Uterus (tissue), 4 donors: ENCODE results near the gene TBC1D9. TPM values are rescaled to one million over a fixed set of nuclear protein-coding genes. Genes with fewer than 3 reads are reported as not detected.

Source experiments
- DNase-seq, 2 donors: peaks; one replicate each; pipeline ENCODE4 v3.0.0-alpha.2; 2019 to 2020
- H3K27ac ChIP-seq, 2 donors: fragments of 200-600 bp; sonication (generic); 1 replicate in 1 of 2; 2 replicates in 1 of 2; pipeline ENCODE4 v1.5.1; 2016 to 2018
- H3K27me3 ChIP-seq, 2 donors: fragments of 200-600 bp; sonication (generic); one replicate each; pipeline ENCODE4 v1.5.1; 2018 to 2019; ENCODE audit warnings: control low read depth in 1 of 2
- H3K36me3 ChIP-seq, 2 donors: fragments of 200-600 bp; sonication (generic); one replicate each; pipeline ENCODE4 v1.5.1; 2019; ENCODE audit warnings: control low read depth in 1 of 2
- H3K4me1 ChIP-seq, 2 donors: fragments of 200-600 bp; sonication (generic); one replicate each; pipeline ENCODE4 v1.5.1; 2018 to 2019; ENCODE audit warnings: control low read depth in 1 of 2
- H3K4me3 ChIP-seq, 2 donors: fragments of 200-600 bp; sonication (generic); 1 replicate in 1 of 2; 2 replicates in 1 of 2; pipeline ENCODE4 v1.5.1; 2018 to 2019; ENCODE audit warnings: mild to moderate bottlenecking in 1 of 2
- H3K9me3 ChIP-seq, 2 donors: fragments of 200-600 bp; sonication (generic); one replicate each; pipeline ENCODE4 v1.5.1; 2019; ENCODE audit warnings: control low read depth in 1 of 2
- CTCF ChIP-seq, 4 experiments: fragments of 200-600 bp in 2 of 4; fragments of 450-650 bp in 2 of 4; sonication (generic) in 2 of 4; IDR thresholded peaks; one replicate each; pipeline ENCODE4 v1.5.1; 2016 to 2019; ENCODE audit warnings: antibody characterized with exemption in 4 of 4, mild to moderate bottlenecking in 2 of 4, moderate library complexity in 1 of 4
- POLR2A ChIP-seq, 2 donors: fragments of 450-650 bp; IDR thresholded peaks; one replicate each; pipeline ENCODE4 v1.6.1; 2016; ENCODE audit warnings: antibody characterized with exemption in 2 of 2, mild to moderate bottlenecking in 1 of 2, moderate library complexity in 1 of 2
- intact Hi-C: fragments of 100-400 bp; cut with DNase I; formaldehyde crosslinking; loops from one replicate; pipeline ENCODE4 v1.15.1; 2023; ENCODE audit warnings: low total_unique reads
- total RNA-seq, 4 donors: library from RNA; depleted of rRNA in 3 of 4; stranded (reverse); fragments of >200 nt in 3 of 4; gene quantifications; one replicate each; pipeline versions ENCODE4 v1.1.0 to v1.2.4, GENCODE V29; 2014 to 2023
- donor health status: DM: yes; HTN: yes; CAD: no.

Gene TBC1D9
- total RNA-seq, 4 donors from 2014 or later, result 3.8 to 48.8 (median 13.3) TPM

GRCh38 chr4:140740422-140740821 is 15.8 kb downstream of the TBC1D9 start:
- no peaks in the 10 kb centered on the region for H3K36me3 ChIP-seq
- TF ChIP-seq CTCF (IDR thresholded peaks at IDR 0.05) (no peak), POLR2A (IDR thresholded peaks at IDR 0.05) (no peak)
- no peak overlapping the region for H3K27ac ChIP-seq
- no peaks in the 10 kb centered on the region for H3K27me3 ChIP-seq
- intact Hi-C loops, result no loop called here
- peaks cover 0 to 7% of the 10 kb centered on the region in 2 donors for H3K4me1 ChIP-seq
- H3K9me3 ChIP-seq, result no peaks in the 10 kb centered on the region
- H3K4me3 ChIP-seq, result no peak overlapping the region
- DNase-seq, result no peak

- Histone ChIP-seq H3K4me3 (no peak overlapping the region), H3K27me3 (no peaks in the 10 kb centered on the region), H3K36me3 (no peaks in the 10 kb centered on the region), H3K9me3 (no peaks in the 10 kb centered on the region), H3K27ac (no peak overlapping the region), H3K4me1 (peaks cover 0 to 7% of the 10 kb centered on the region in 2 donors)
- TF ChIP-seq POLR2A (IDR thresholded peaks at IDR 0.05), result no peak
- DNase-seq, result no peak
- intact Hi-C loops, result no loop called here
Observed at GRCh38 chr4:140739971-140740370, 16.2 kb downstream of the TBC1D9 start.

- intact Hi-C loops, result no loop called here
- no peaks in the 10 kb centered on the region for H3K36me3 ChIP-seq
- DNase-seq, result no peak
- H3K27me3 ChIP-seq, result no peaks in the 10 kb centered on the region
- no peak for TF ChIP-seq CTCF (IDR thresholded peaks at IDR 0.05)
- TF ChIP-seq POLR2A (IDR thresholded peaks at IDR 0.05), result no peak
- no peak overlapping the region for H3K4me3 ChIP-seq
- no peaks in the 10 kb centered on the region for H3K9me3 ChIP-seq
- H3K4me1 ChIP-seq, result peaks cover 0 to 3% of the 10 kb centered on the region in 2 donors
- H3K27ac ChIP-seq, result no peak overlapping the region
Observed at GRCh38 chr4:140738139-140738538, 18.0 kb downstream of the TBC1D9 start.

- DNase-seq, result no peak
- no peak overlapping the region for H3K27ac ChIP-seq
- no peaks in the 10 kb centered on the region for H3K27me3 ChIP-seq
- H3K4me3 ChIP-seq, result no peak overlapping the region
- H3K4me1 ChIP-seq, result no peaks in the 10 kb centered on the region
- TF ChIP-seq POLR2A (IDR thresholded peaks at IDR 0.05) (no peak), CTCF (IDR thresholded peaks at IDR 0.05) (no peak)
- no peaks in the 10 kb centered on the region for H3K9me3 ChIP-seq
- no peaks in the 10 kb centered on the region for H3K36me3 ChIP-seq
- intact Hi-C loops, result no loop called here
Observed at GRCh38 chr4:140736669-140737343, 19.4 kb downstream of the TBC1D9 start.

- Histone ChIP-seq H3K9me3 (no peaks in the 10 kb centered on the region), H3K4me3 (no peak overlapping the region), H3K36me3 (no peaks in the 10 kb centered on the region), H3K4me1 (no peaks in the 10 kb centered on the region), H3K27me3 (no peaks in the 10 kb centered on the region), H3K27ac (no peak overlapping the region)
- TF ChIP-seq POLR2A (IDR thresholded peaks at IDR 0.05) (no peak), CTCF (IDR thresholded peaks at IDR 0.05) (no peak)
- no peak for DNase-seq
- intact Hi-C loops, result no loop called here
Observed at GRCh38 chr4:140735779-140736391, 20.3 kb downstream of the TBC1D9 start.
